WTC11 (cell line): ENCODE results near the gene KDM1A. TPM values are rescaled to one million over a fixed set of nuclear protein-coding genes. Genes with fewer than 3 reads are reported as not detected.
"Not testable (repeated sequence)": the region's sequence is repeated elsewhere in the genome, so short reads cannot be mapped to it uniquely, and the experiment has no call there.

ENCODE experiments used
- ATAC-seq: fragments of 200-7000 bp; cut with Tn5 transposase; 2 replicates; pipeline ENCODE4 v1.10.0; 2021; ENCODE audit warnings: mild to moderate bottlenecking, moderate library complexity
- CTCF ChIA-PET: fragments of 300-600 bp; sonication (Branson Sonifier 250); formaldehyde crosslinking; loops from one replicate; lab custom pipeline; 2021; ENCODE audit warnings: antibody characterized with exemption; lab: Charles Lee
- POLR2A ChIA-PET: fragments of 350-600 bp; sonication (Branson Sonifier 250); formaldehyde crosslinking; loops from one replicate; lab custom pipeline; 2021; ENCODE audit warnings: antibody characterized with exemption; lab: Charles Lee
- DNase-seq: peaks from one replicate; pipeline ENCODE4 v3.0.0; 2021; ENCODE audit warnings: low spot score
- H3K27ac Mint-ChIP-seq: 2 replicates; pipeline ENCODE4 v1.8.0; 2021; ENCODE audit warnings: mixed read lengths
- H3K27me3 Mint-ChIP-seq: 2 replicates; pipeline ENCODE4 v1.8.0; 2021; ENCODE audit warnings: low read depth, mild to moderate bottlenecking, moderate library complexity, mixed read lengths
- H3K36me3 Mint-ChIP-seq: 2 replicates; pipeline ENCODE4 v1.8.0; 2021; ENCODE audit warnings: mixed read lengths
- H3K4me1 Mint-ChIP-seq: 2 replicates; pipeline ENCODE4 v1.8.0; 2022; ENCODE audit warnings: mixed read lengths
- H3K4me3 Mint-ChIP-seq: 2 replicates; pipeline ENCODE4 v1.8.0; 2021; ENCODE audit warnings: mild to moderate bottlenecking, moderate library complexity, mixed read lengths
- H3K9me3 Mint-ChIP-seq: 2 replicates; pipeline ENCODE4 v1.8.0; 2021; ENCODE audit warnings: mixed read lengths
- FOXK1 ChIP-seq: sonication (generic); formaldehyde crosslinking; IDR thresholded peaks from 2 replicates; pipeline ENCODE4 v1.8.0; 2022; ENCODE audit warnings: mild to moderate bottlenecking, moderate library complexity, missing genetic modification reagents
- FOXP1 ChIP-seq: sonication (generic); formaldehyde crosslinking; IDR thresholded peaks from 2 replicates; pipeline ENCODE4 v1.8.0; 2022; ENCODE audit warnings: missing genetic modification reagents, mild to moderate bottlenecking, moderate library complexity, borderline replicate concordance
- GRHL2 ChIP-seq: fragments of 250-450 bp; sonication (Bioruptor Pico); IDR thresholded peaks from 2 replicates; pipeline ENCODE4 v1.8.0; 2022; ENCODE audit warnings: mild to moderate bottlenecking, moderate library complexity; ENCODE audit not compliant: insufficient replicate concordance, severe bottlenecking
- KAT7 ChIP-seq: sonication (generic); formaldehyde crosslinking; IDR thresholded peaks from 2 replicates; pipeline ENCODE4 v1.8.1; 2023; ENCODE audit warnings: missing genetic modification reagents, mild to moderate bottlenecking, borderline replicate concordance
- NFATC4 ChIP-seq: fragments of 250-450 bp; sonication (Bioruptor Pico); IDR thresholded peaks from 2 replicates; pipeline ENCODE4 v1.9.0; 2021; ENCODE audit warnings: mild to moderate bottlenecking
- RORB ChIP-seq: fragments of 250-450 bp; sonication (Bioruptor Pico); IDR thresholded peaks from 2 replicates; pipeline ENCODE4 v1.9.0; 2021; ENCODE audit warnings: mild to moderate bottlenecking
- SMAD3 ChIP-seq: sonication (generic); formaldehyde crosslinking; IDR thresholded peaks from 2 replicates; pipeline ENCODE4 v1.8.0; 2022; ENCODE audit warnings: missing genetic modification reagents, mild to moderate bottlenecking, borderline replicate concordance
- SMAD4 ChIP-seq: sonication (generic); formaldehyde crosslinking; IDR thresholded peaks from 2 replicates; pipeline ENCODE4 v1.8.0; 2022; ENCODE audit warnings: mild to moderate bottlenecking, missing genetic modification reagents
- SOX15 ChIP-seq: fragments of 250-450 bp; sonication (Bioruptor Pico); IDR thresholded peaks from 2 replicates; pipeline ENCODE4 v1.9.0; 2021; ENCODE audit warnings: mild to moderate bottlenecking
- TCF7 ChIP-seq: sonication (generic); formaldehyde crosslinking; IDR thresholded peaks from 2 replicates; pipeline ENCODE4 v1.8.0; 2022; ENCODE audit warnings: mild to moderate bottlenecking, low read depth, missing genetic modification reagents, moderate library complexity
- ZBTB21 ChIP-seq: sonication (generic); formaldehyde crosslinking; IDR thresholded peaks from 2 replicates; pipeline ENCODE4 v1.8.1; 2023; ENCODE audit warnings: mild to moderate bottlenecking, missing genetic modification reagents, borderline replicate concordance
- ZMAT4 ChIP-seq: fragments of 250-450 bp; sonication (Bioruptor Pico); IDR thresholded peaks from 2 replicates; pipeline ENCODE4 v1.9.0; 2021; ENCODE audit warnings: mild to moderate bottlenecking
- ZNF138 ChIP-seq: sonication (generic); formaldehyde crosslinking; conservative IDR thresholded peaks from 2 replicates; pipeline ENCODE4 v1.8.1; 2022; ENCODE audit warnings: mild to moderate bottlenecking, moderate library complexity, missing genetic modification reagents
- ZNF396 ChIP-seq: fragments of 250-450 bp; sonication (Bioruptor Pico); IDR thresholded peaks from 2 replicates; pipeline ENCODE4 v1.8.0; 2021; ENCODE audit warnings: mild to moderate bottlenecking, moderate library complexity, borderline replicate concordance
- ZNF423 ChIP-seq: fragments of 250-450 bp; sonication (Bioruptor Pico); IDR thresholded peaks from 2 replicates; pipeline ENCODE4 v2.1.2; 2022; ENCODE audit warnings: mild to moderate bottlenecking, moderate library complexity
- total RNA-seq: library from RNA; stranded (reverse); gene quantifications from 3 replicates; pipeline ENCODE4 v1.2.3, GENCODE V29; 2021

The KDM1A gene
- total RNA-seq, 1 experiment from 2014 or later, result 226 TPM

- ChIA-PET POLR2A (no interaction called here), CTCF (no interaction called here)
- no peak overlapping the region for H3K27ac Mint-ChIP-seq
- TF ChIP-seq FOXP1 (CRISPR knock-in tag), result no peak
- no peak for TF ChIP-seq ZNF138 (CRISPR knock-in tag)
- no peak for TF ChIP-seq ZBTB21
- TF ChIP-seq NFATC4 (CRISPR knock-in tag), result no peak
- TF ChIP-seq KAT7 (CRISPR knock-in tag), result no peak
- TF ChIP-seq SMAD3, result no peak
- TF ChIP-seq SMAD4 (CRISPR knock-in tag), result no peak
- TF ChIP-seq GRHL2, result no peak
- no peak for TF ChIP-seq FOXK1 (CRISPR knock-in tag)
- no peak for TF ChIP-seq SOX15 (CRISPR knock-in tag)
- H3K4me3 Mint-ChIP-seq, result no peak overlapping the region
- ATAC-seq (no peak), DNase-seq (no peak)
- no peaks in the 10 kb centered on the region for H3K36me3 Mint-ChIP-seq
- no peaks in the 10 kb centered on the region for H3K27me3 Mint-ChIP-seq
- no peaks in the 10 kb centered on the region; the same call in 1 of the 2 replicates for H3K4me1 Mint-ChIP-seq
- peaks cover 9% of the 10 kb centered on the region; the same call in 1 of the 2 replicates for H3K9me3 Mint-ChIP-seq
Measured at GRCh38 chr1:22983944-22984343, 35.3 kb upstream of the KDM1A start.

GRCh38 chr1:22992384-22992783, 26.9 kb upstream of the KDM1A start:
- POLR2A ChIA-PET, H3K27me3 Mint-ChIP-seq, H3K4me1 Mint-ChIP-seq, H3K27ac Mint-ChIP-seq, CTCF ChIA-PET, ATAC-seq, H3K4me3 Mint-ChIP-seq, DNase-seq: not testable (repeated sequence)
- Mint-ChIP-seq H3K9me3 (peaks cover 42% of the 10 kb centered on the region), H3K36me3 (peaks cover 27% of the 10 kb centered on the region)

GRCh38 chr1:22993220-22993795, 26.0 kb upstream of the KDM1A start:
- Mint-ChIP-seq H3K9me3 (peaks cover 42% of the 10 kb centered on the region), H3K36me3 (peaks cover 27% of the 10 kb centered on the region)
- CTCF ChIA-PET, ATAC-seq, H3K4me1 Mint-ChIP-seq, H3K27ac Mint-ChIP-seq, H3K4me3 Mint-ChIP-seq, H3K27me3 Mint-ChIP-seq, DNase-seq, POLR2A ChIA-PET: not testable (repeated sequence)

GRCh38 chr1:22995774-22996173, 23.5 kb upstream of the KDM1A start:
- H3K27ac Mint-ChIP-seq, result no peak overlapping the region
- TF ChIP-seq RORB (no peak), TCF7 (CRISPR knock-in tag) (no peak), ZNF423 (no peak), ZNF396 (CRISPR knock-in tag) (no peak), ZMAT4 (no peak)
- peaks cover 33% of the 10 kb centered on the region for H3K9me3 Mint-ChIP-seq
- ATAC-seq (no peak), DNase-seq (no peak)
- H3K4me3 Mint-ChIP-seq, result no peak overlapping the region
- peaks cover 8% of the 10 kb centered on the region for H3K27me3 Mint-ChIP-seq
- ChIA-PET POLR2A (no interaction called here), CTCF (no interaction called here)
- peaks cover 25% of the 10 kb centered on the region for H3K36me3 Mint-ChIP-seq
- no peaks in the 10 kb centered on the region for H3K4me1 Mint-ChIP-seq

- DNase-seq, H3K27ac Mint-ChIP-seq, H3K27me3 Mint-ChIP-seq, H3K4me3 Mint-ChIP-seq, POLR2A ChIA-PET, CTCF ChIA-PET, ATAC-seq, H3K4me1 Mint-ChIP-seq: not testable (repeated sequence)
- Mint-ChIP-seq H3K9me3 (peaks cover 28% of the 10 kb centered on the region), H3K36me3 (peaks cover 21% of the 10 kb centered on the region)
Measured at GRCh38 chr1:22997528-22997927, 21.7 kb upstream of the KDM1A start.

- H3K4me1 Mint-ChIP-seq, H3K27me3 Mint-ChIP-seq, ATAC-seq, DNase-seq, POLR2A ChIA-PET, CTCF ChIA-PET, H3K36me3 Mint-ChIP-seq, H3K4me3 Mint-ChIP-seq, H3K27ac Mint-ChIP-seq: not testable (repeated sequence)
- H3K9me3 Mint-ChIP-seq, result peaks cover 11% of the 10 kb centered on the region
Measured at GRCh38 chr1:23000133-23000532, 19.1 kb upstream of the KDM1A start.

GRCh38 chr1:23002218-23002617, 17.1 kb upstream of the KDM1A start:
- CTCF ChIA-PET, H3K36me3 Mint-ChIP-seq: not testable (repeated sequence)

More at GRCh38 chr1:23002218-23002617, 17.1 kb upstream of the KDM1A start:
- POLR2A ChIA-PET, ATAC-seq, H3K27me3 Mint-ChIP-seq, DNase-seq, H3K4me1 Mint-ChIP-seq, H3K4me3 Mint-ChIP-seq, H3K27ac Mint-ChIP-seq, H3K9me3 Mint-ChIP-seq: not testable (repeated sequence)
